Activated CD4-positive, alpha-beta T cell treated with anti-CD3 and anti-CD28 coated beads, Interleukin-2, amount 50 U/mL, for 48 hours (primary cell): ENCODE measurements around the gene SV2C.
"Not testable (repeated sequence)": the region's sequence is repeated elsewhere in the genome, so short reads cannot be mapped to it uniquely, and the experiment has no call there.

ENCODE experiments used
- DNase-seq, 2 experiments: peaks; one replicate each; pipeline ENCODE4 v3.0.0-alpha.2; 2020

SV2C gene

GRCh38 chr5:76305775-76306174 lies 222.6 kb downstream of the SV2C start:
- DNase-seq: no peak

GRCh38 chr5:76310208-76310607 lies 227.0 kb downstream of the SV2C start:
- DNase-seq: no peak

GRCh38 chr5:76312783-76313182 lies 229.6 kb downstream of the SV2C start:
- no peak for DNase-seq

GRCh38 chr5:76314643-76315042 lies 231.5 kb downstream of the SV2C start:
- DNase-seq: no peak

GRCh38 chr5:76319673-76320072 lies 236.5 kb downstream of the SV2C start:
- DNase-seq: no peak

- DNase-seq: not testable (repeated sequence)
Measured at GRCh38 chr5:76323494-76323893, 240.3 kb downstream of the SV2C start.

GRCh38 chr5:76325326-76325725 lies 242.1 kb downstream of the SV2C start:
- no peak for DNase-seq

GRCh38 chr5:76325876-76326491 lies 242.8 kb downstream of the SV2C start:
- peak in 1 of 2 experiments; percentile 20 for DNase-seq

GRCh38 chr5:76326577-76327302 lies 243.6 kb downstream of the SV2C start:
- no peak for DNase-seq

GRCh38 chr5:76329346-76329745 lies 246.2 kb downstream of the SV2C start:
- no peak for DNase-seq

GRCh38 chr5:76331126-76331525 lies 247.9 kb downstream of the SV2C start:
- DNase-seq: peak in 1 of 2 experiments; percentile 8

- no peak for DNase-seq
Measured at GRCh38 chr5:76332102-76332501, 248.9 kb downstream of the SV2C start.

- no peak for DNase-seq
Measured at GRCh38 chr5:76332611-76333205, 249.5 kb downstream of the SV2C start.

- no peak for DNase-seq
Measured at GRCh38 chr5:76333571-76333970, 250.4 kb downstream of the SV2C start.

GRCh38 chr5:76334574-76334973 lies 251.4 kb downstream of the SV2C start:
- DNase-seq: no peak

GRCh38 chr5:76335451-76335850 lies 252.3 kb downstream of the SV2C start:
- not testable (repeated sequence) for DNase-seq

GRCh38 chr5:76336253-76336809 lies 253.1 kb downstream of the SV2C start:
- DNase-seq: not testable (repeated sequence)

GRCh38 chr5:76337953-76338451 lies 254.8 kb downstream of the SV2C start:
- peak; percentile 23 to 39 for DNase-seq

- DNase-seq: no peak
Measured at GRCh38 chr5:76339919-76340318, 256.7 kb downstream of the SV2C start.

GRCh38 chr5:76341651-76342334 lies 258.6 kb downstream of the SV2C start:
- DNase-seq: no peak

GRCh38 chr5:76342474-76342873 lies 259.3 kb downstream of the SV2C start:
- DNase-seq: no peak

GRCh38 chr5:76345582-76345981 lies 262.4 kb downstream of the SV2C start:
- no peak for DNase-seq

GRCh38 chr5:76351176-76351575 lies 268.0 kb downstream of the SV2C start:
- DNase-seq: no peak
